HL-60 (cell line): Measurements from ENCODE around the gene DKK3.

Experiments
- DNase-seq, 2 experiments: peaks; one replicate each; pipeline ENCODE4 v3.0.0-alpha.2; 2010 to 2020; ENCODE audit warnings: low read depth in 1 of 2, low spot score in 1 of 2
- H3K27ac ChIP-seq: fragments of 250-450 bp; sonication (Bioruptor Pico); replicated peaks from 2 replicates; pipeline ENCODE4 v1.5.1; 2020; ENCODE audit warnings: mild to moderate bottlenecking, moderate library complexity
- H3K27me3 ChIP-seq: fragments of 250-450 bp; sonication (Bioruptor Pico); 2 replicates; pipeline ENCODE4 v1.5.1; 2021; ENCODE audit warnings: mild to moderate bottlenecking, moderate library complexity; ENCODE audit not compliant: insufficient read depth, poor library complexity, severe bottlenecking
- H3K4me3 ChIP-seq: replicated peaks from 2 replicates; pipeline ENCODE4 v1.5.1; 2011; ENCODE audit warnings: mild to moderate bottlenecking, control low read depth, low read length; ENCODE audit not compliant: insufficient read depth
- GABPA ChIP-seq: IDR thresholded peaks from 2 replicates; pipeline ENCODE4 v1.6.1; 2012; ENCODE audit warnings: low read depth
- POLR2AphosphoS5 ChIP-seq: IDR thresholded peaks from 2 replicates; pipeline ENCODE4 v1.6.1; 2012; ENCODE audit warnings: low read depth
- SPI1 ChIP-seq: IDR thresholded peaks from 2 replicates; pipeline ENCODE4 v1.6.1; 2012; ENCODE audit warnings: low read depth, mild to moderate bottlenecking, borderline replicate concordance
- TF ChIP-seq, protein P1 (sequence below): IDR thresholded peaks from 2 replicates; pipeline ENCODE4 v1.6.1; 2012; ENCODE audit warnings: low read depth; ENCODE audit not compliant: insufficient replicate concordance
- TF ChIP-seq, protein P2 (sequence below): IDR thresholded peaks from one replicate; pipeline ENCODE4 v1.5.1; 2011; ENCODE audit warnings: low read length, control low read depth, inconsistent platforms; ENCODE audit not compliant: insufficient read depth

The DKK3 gene

DNA sequence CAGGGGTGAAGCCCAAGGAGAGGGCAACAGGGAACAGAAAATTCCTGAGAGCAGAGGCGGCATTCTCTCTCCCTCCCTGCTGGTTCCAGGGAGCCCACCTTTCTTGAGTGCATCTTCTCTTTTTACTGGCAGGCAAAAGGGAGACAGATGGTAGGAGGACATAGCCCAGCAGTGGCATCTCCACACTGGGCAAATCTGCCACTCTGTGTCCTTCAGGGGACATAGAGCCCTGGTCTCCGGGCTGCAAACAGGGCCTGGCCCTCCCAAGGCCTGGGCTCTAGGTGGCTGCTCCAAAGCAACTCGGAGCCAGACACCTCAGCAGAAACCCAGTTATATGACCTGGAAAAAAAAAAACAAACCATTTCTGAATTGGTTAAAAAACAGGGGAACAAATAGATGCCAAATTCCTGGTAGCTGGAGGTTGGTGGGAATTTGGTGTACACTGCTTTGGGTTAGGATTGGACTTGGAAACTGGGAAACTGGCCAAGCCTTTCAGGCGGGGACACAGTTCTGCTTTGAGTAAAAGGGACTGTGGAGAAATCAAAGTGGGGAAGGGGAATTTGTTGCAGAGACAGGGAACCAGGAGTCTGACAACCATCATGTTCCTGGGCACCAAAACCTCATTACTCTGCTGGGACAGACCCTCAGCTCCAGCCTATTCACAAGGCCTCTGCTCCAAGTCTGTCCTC is 23.6 kb upstream of the DKK3 start:
- no peaks in the 10 kb centered on the region for H3K27me3 ChIP-seq
- H3K4me3 ChIP-seq = no peak overlapping the region
- TF ChIP-seq, protein P1, sequence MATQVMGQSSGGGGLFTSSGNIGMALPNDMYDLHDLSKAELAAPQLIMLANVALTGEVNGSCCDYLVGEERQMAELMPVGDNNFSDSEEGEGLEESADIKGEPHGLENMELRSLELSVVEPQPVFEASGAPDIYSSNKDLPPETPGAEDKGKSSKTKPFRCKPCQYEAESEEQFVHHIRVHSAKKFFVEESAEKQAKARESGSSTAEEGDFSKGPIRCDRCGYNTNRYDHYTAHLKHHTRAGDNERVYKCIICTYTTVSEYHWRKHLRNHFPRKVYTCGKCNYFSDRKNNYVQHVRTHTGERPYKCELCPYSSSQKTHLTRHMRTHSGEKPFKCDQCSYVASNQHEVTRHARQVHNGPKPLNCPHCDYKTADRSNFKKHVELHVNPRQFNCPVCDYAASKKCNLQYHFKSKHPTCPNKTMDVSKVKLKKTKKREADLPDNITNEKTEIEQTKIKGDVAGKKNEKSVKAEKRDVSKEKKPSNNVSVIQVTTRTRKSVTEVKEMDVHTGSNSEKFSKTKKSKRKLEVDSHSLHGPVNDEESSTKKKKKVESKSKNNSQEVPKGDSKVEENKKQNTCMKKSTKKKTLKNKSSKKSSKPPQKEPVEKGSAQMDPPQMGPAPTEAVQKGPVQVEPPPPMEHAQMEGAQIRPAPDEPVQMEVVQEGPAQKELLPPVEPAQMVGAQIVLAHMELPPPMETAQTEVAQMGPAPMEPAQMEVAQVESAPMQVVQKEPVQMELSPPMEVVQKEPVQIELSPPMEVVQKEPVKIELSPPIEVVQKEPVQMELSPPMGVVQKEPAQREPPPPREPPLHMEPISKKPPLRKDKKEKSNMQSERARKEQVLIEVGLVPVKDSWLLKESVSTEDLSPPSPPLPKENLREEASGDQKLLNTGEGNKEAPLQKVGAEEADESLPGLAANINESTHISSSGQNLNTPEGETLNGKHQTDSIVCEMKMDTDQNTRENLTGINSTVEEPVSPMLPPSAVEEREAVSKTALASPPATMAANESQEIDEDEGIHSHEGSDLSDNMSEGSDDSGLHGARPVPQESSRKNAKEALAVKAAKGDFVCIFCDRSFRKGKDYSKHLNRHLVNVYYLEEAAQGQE = no peak
- TF ChIP-seq, protein P2, sequence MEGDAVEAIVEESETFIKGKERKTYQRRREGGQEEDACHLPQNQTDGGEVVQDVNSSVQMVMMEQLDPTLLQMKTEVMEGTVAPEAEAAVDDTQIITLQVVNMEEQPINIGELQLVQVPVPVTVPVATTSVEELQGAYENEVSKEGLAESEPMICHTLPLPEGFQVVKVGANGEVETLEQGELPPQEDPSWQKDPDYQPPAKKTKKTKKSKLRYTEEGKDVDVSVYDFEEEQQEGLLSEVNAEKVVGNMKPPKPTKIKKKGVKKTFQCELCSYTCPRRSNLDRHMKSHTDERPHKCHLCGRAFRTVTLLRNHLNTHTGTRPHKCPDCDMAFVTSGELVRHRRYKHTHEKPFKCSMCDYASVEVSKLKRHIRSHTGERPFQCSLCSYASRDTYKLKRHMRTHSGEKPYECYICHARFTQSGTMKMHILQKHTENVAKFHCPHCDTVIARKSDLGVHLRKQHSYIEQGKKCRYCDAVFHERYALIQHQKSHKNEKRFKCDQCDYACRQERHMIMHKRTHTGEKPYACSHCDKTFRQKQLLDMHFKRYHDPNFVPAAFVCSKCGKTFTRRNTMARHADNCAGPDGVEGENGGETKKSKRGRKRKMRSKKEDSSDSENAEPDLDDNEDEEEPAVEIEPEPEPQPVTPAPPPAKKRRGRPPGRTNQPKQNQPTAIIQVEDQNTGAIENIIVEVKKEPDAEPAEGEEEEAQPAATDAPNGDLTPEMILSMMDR = no peak
- TF ChIP-seq GABPA = no peak
- TF ChIP-seq POLR2AphosphoS5 = no peak
- no peak for TF ChIP-seq SPI1
- H3K27ac ChIP-seq = no peak overlapping the region
- DNase-seq = no peak

DNA sequence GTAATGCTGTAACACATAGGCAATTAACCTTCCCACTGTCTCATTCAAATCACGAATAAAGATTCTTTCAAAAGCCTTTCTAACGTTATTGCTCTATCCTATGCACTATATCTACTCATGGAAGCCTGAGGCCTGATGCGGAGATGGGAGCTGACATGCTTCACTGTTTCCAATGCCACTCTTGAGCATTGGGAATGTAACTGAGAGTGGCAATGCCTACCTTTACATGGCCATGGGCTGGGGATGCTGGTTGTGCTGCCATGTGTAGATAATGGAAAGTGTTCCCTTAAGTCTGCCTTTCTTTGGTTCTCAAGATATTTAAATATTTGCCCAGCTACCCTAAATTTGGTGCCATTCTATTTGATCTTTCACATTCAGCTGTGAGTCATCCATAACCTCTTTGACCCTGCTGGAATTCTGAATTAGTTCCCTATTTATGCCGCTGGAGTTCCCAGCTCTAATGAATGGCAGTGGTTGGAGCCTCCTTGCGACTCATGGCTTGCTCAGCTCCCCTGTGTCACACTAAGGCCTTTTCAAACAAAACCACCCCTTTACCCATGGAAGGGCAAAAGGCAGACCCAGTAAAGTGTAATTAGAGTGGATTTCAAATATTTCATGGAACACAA is 21.4 kb upstream of the DKK3 start:
- TF ChIP-seq SPI1 (no peak), GABPA (no peak)
- TF ChIP-seq, protein P1 = no peak
- Histone ChIP-seq H3K27me3 (no peaks in the 10 kb centered on the region), H3K4me3 (no peak overlapping the region), H3K27ac (no peak overlapping the region)
- DNase-seq = no peak

DNA sequence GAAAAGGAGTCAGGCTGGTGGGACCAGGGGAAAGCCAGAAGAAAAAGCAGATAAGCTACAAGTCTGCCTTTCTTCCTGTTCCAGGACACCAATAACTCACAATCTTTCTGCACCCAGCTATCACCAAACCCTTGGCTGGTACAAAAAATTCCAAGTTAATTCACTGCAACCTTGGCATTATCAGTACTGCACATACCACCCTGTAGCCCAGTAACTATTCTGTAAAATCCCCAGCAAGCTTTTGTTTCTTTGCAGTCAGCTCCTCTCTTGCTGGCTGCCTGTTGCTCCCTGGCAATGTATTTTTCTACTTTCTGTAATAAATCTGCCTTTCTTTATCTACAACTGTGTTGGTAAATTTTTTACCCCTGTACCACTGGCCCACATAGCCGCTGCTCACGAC is 20.7 kb upstream of the DKK3 start:
- Histone ChIP-seq H3K4me3 (no peak overlapping the region), H3K27ac (no peak overlapping the region), H3K27me3 (no peaks in the 10 kb centered on the region)
- TF ChIP-seq POLR2AphosphoS5 (no peak), GABPA (no peak), SPI1 (no peak)
- TF ChIP-seq, protein P2 = no peak
- TF ChIP-seq, protein P1 = no peak
- DNase-seq = no peak
